WTC11 (cell line): ENCODE data around the gene PITPNM2.

ENCODE experiments used
- CBFB ChIP-seq: sonication (generic); formaldehyde crosslinking; IDR thresholded peaks from 2 replicates; pipeline ENCODE4 v1.8.1; 2022; ENCODE audit warnings: mild to moderate bottlenecking, low read depth, missing genetic modification reagents
- CTCF ChIP-seq: fragments of 200-600 bp; IDR thresholded peaks from 2 replicates; pipeline ENCODE4 v1.8.0; 2022; ENCODE audit warnings: antibody characterized with exemption
- E2F1 ChIP-seq: sonication (generic); formaldehyde crosslinking; IDR thresholded peaks from 2 replicates; pipeline ENCODE4 v1.8.0; 2022; ENCODE audit warnings: mild to moderate bottlenecking, missing genetic modification reagents
- FOXK1 ChIP-seq: sonication (generic); formaldehyde crosslinking; IDR thresholded peaks from 2 replicates; pipeline ENCODE4 v1.8.0; 2022; ENCODE audit warnings: mild to moderate bottlenecking, moderate library complexity, missing genetic modification reagents
- FOXP4 ChIP-seq: sonication (generic); formaldehyde crosslinking; IDR thresholded peaks from 2 replicates; pipeline ENCODE4 v1.8.0; 2022; ENCODE audit warnings: mild to moderate bottlenecking, missing genetic modification reagents
- MAX ChIP-seq: sonication (generic); formaldehyde crosslinking; IDR thresholded peaks from 2 replicates; pipeline ENCODE4 v1.8.0; 2022; ENCODE audit warnings: mild to moderate bottlenecking, missing genetic modification reagents
- NR2C2 ChIP-seq: sonication (generic); formaldehyde crosslinking; IDR thresholded peaks from 2 replicates; pipeline ENCODE4 v1.8.0; 2022; ENCODE audit warnings: mild to moderate bottlenecking, missing genetic modification reagents
- PRDM15 ChIP-seq: sonication (generic); formaldehyde crosslinking; IDR thresholded peaks from 2 replicates; pipeline ENCODE4 v1.8.0; 2022; ENCODE audit warnings: missing genetic modification reagents
- RELA ChIP-seq: sonication (generic); formaldehyde crosslinking; IDR thresholded peaks from 2 replicates; pipeline ENCODE4 v1.8.1; 2022; ENCODE audit warnings: missing genetic modification reagents, mild to moderate bottlenecking, borderline replicate concordance
- SP1 ChIP-seq: sonication (generic); formaldehyde crosslinking; conservative IDR thresholded peaks from 2 replicates; pipeline ENCODE4 v1.8.1; 2022; ENCODE audit warnings: missing genetic modification reagents
- ZNF232 ChIP-seq: sonication (generic); formaldehyde crosslinking; IDR thresholded peaks from 2 replicates; pipeline ENCODE4 v1.8.0; 2022; ENCODE audit warnings: mild to moderate bottlenecking, missing genetic modification reagents
- ZNF281 ChIP-seq: sonication (generic); formaldehyde crosslinking; IDR thresholded peaks from 2 replicates; pipeline ENCODE4 v1.8.0; 2023; ENCODE audit warnings: mild to moderate bottlenecking, missing genetic modification reagents
- TF ChIP-seq, protein P1 (sequence below): sonication (generic); formaldehyde crosslinking; IDR thresholded peaks from 2 replicates; pipeline ENCODE4 v1.8.1; 2023; ENCODE audit warnings: mild to moderate bottlenecking, moderate library complexity, missing genetic modification reagents

GRCh38 chr12:123132951-123133619, 17.8 kb downstream of the PITPNM2 start:
- TF ChIP-seq PRDM15 (CRISPR knock-in tag) (no peak), MAX (no peak), FOXK1 (no peak), ZNF281 (CRISPR knock-in tag) (no peak), CTCF (no peak), RELA (CRISPR knock-in tag) (no peak), CBFB (CRISPR knock-in tag) (no peak), NR2C2 (CRISPR knock-in tag) (no peak), SP1 (CRISPR knock-in tag) (no peak), ZNF232 (no peak), FOXP4 (CRISPR knock-in tag) (no peak), E2F1 (CRISPR knock-in tag) (no peak)
- TF ChIP-seq, protein P1, sequence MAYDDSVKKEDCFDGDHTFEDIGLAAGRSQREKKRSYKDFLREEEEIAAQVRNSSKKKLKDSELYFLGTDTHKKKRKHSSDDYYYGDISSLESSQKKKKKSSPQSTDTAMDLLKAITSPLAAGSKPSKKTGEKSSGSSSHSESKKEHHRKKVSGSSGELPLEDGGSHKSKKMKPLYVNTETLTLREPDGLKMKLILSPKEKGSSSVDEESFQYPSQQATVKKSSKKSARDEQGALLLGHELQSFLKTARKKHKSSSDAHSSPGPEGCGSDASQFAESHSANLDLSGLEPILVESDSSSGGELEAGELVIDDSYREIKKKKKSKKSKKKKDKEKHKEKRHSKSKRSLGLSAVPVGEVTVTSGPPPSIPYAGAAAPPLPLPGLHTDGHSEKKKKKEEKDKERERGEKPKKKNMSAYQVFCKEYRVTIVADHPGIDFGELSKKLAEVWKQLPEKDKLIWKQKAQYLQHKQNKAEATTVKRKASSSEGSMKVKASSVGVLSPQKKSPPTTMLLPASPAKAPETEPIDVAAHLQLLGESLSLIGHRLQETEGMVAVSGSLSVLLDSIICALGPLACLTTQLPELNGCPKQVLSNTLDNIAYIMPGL (CRISPR knock-in tag): no peak
